AG09319 (cell line): ENCODE data around the gene ADA.
"Not testable (repeated sequence)": the region's sequence is repeated elsewhere in the genome, so short reads cannot be mapped to it uniquely, and the experiment has no call there.

ENCODE experiments used
- DNase-seq: peaks from one replicate; pipeline ENCODE4 v3.0.0-alpha.2; 2010; ENCODE audit warnings: low read depth; ENCODE audit errors: extremely low read depth
- CTCF ChIP-seq: IDR thresholded peaks from 2 replicates; pipeline ENCODE4 v1.5.1; 2011; ENCODE audit warnings: low read depth, mild to moderate bottlenecking, inconsistent platforms, low read length, moderate library complexity

The ADA gene

GRCh38 chr20:44651684-44652423 is at the start of gene ADA:
Gene ADA (minus strand): TSS chr20:44651699. CDS start chr20:44651607, 92 bp downstream.
- no peak for TF ChIP-seq CTCF
- no peak for DNase-seq

- no peak for TF ChIP-seq CTCF
- no peak for DNase-seq
Measured at GRCh38 chr20:44700306-44700705, 48.8 kb upstream of the ADA start.

- no peak for DNase-seq
- TF ChIP-seq CTCF: no peak
Measured at GRCh38 chr20:44698351-44698750, 46.9 kb upstream of the ADA start.

GRCh38 chr20:44697041-44697440 is 45.5 kb upstream of the ADA start:
- DNase-seq: not testable (repeated sequence)

- no peak for DNase-seq
- TF ChIP-seq CTCF: no peak
Measured at GRCh38 chr20:44696315-44696714, 44.8 kb upstream of the ADA start.

- no peak for DNase-seq
- no peak for TF ChIP-seq CTCF
Measured at GRCh38 chr20:44695674-44696300, 44.3 kb upstream of the ADA start.

GRCh38 chr20:44695295-44695673 is 43.8 kb upstream of the ADA start:
- no peak for TF ChIP-seq CTCF
- no peak for DNase-seq

- TF ChIP-seq CTCF: no peak
- DNase-seq: no peak
Measured at GRCh38 chr20:44694159-44694558, 42.7 kb upstream of the ADA start.
